Adrenal gland (tissue), 12 donors: ENCODE measurements around the gene GNG11. TPM values are rescaled to one million over a fixed set of nuclear protein-coding genes. Genes with fewer than 3 reads are reported as not detected.

Experiments used
- DNase-seq, 7 donors: peaks; one replicate each; pipeline ENCODE4 v3.0.0-alpha.2; 2019 to 2020
- H3K27ac ChIP-seq, 5 donors: fragments of 200-600 bp; sonication (generic) in 4 of 5; 1 replicate in 3 of 5; 2 replicates in 2 of 5; pipeline versions ENCODE4 v1.5.1 to v1.8.0; 2016 to 2020; ENCODE audit warnings: mild to moderate bottlenecking in 1 of 5
- H3K27me3 ChIP-seq: fragments of 200-600 bp; 2 replicates; pipeline ENCODE4 v1.8.0; 2021
- H3K36me3 ChIP-seq, 2 donors: fragments of 200-600 bp; replicated peaks in 1 of 2; 1 replicate in 1 of 2; 2 replicates in 1 of 2; pipeline versions ENCODE4 v1.5.1 to v1.8.0; 2018 to 2022
- H3K4me1 ChIP-seq, 2 donors: fragments of 200-600 bp; replicated peaks in 1 of 2; 1 replicate in 1 of 2; 2 replicates in 1 of 2; pipeline versions ENCODE4 v1.5.1 to v1.8.0; 2018 to 2021
- H3K4me3 ChIP-seq, 4 donors: fragments of 200-600 bp; sonication (generic) in 3 of 4; one replicate each; pipeline ENCODE4 v1.5.1; 2016 to 2018
- H3K9me3 ChIP-seq, 3 donors: fragments of 200-600 bp; sonication (generic) in 1 of 3; replicated peaks in 1 of 3; 1 replicate in 2 of 3; 2 replicates in 1 of 3; pipeline versions ENCODE4 v1.5.1 to v1.8.0; 2016 to 2021
- POLR2A ChIP-seq, 2 donors: fragments of 450-650 bp; IDR thresholded peaks; one replicate each; pipeline ENCODE4 v1.6.1; 2017; ENCODE audit warnings: antibody characterized with exemption in 2 of 2, mild to moderate bottlenecking in 2 of 2, moderate library complexity in 1 of 2
- WGBS, 4 donors: extraction: QIAGEN DNeasy Blood & Tissue Kit in 2 of 4; methylation state at CpG; one replicate each; pipeline versions ENCODE4 v1.1.5 to v1.1.7; 2013 to 2017; 5-methylcytosine and 5-hydroxymethylcytosine counted together
- intact Hi-C, 2 donors: fragments of 100-400 bp; cut with DNase I; formaldehyde crosslinking; loops; one replicate each; pipeline versions ENCODE4 v1.14.1 to v1.15.0; 2022 to 2023
- polyA plus RNA-seq, 3 donors: library from polyadenylated mRNA; stranded (reverse); fragments of 200-250 nt in 2 of 3; fragments of 350-450 nt in 1 of 3; fragmentation: Illumina TruSeq in 1 of 3; extraction: RNeasy Lipid Tissue Mini Kit (QIAGEN cat#74804) in 1 of 3; gene quantifications; one replicate each; pipeline ENCODE4 v1.2.3, GENCODE V29; 2013 to 2014
- total RNA-seq, 9 donors: library from RNA; depleted of rRNA in 4 of 9; stranded (reverse); fragments of >200 nt in 4 of 9; fragments of 120-200 nt in 1 of 9; fragmentation: NEBNext Ultra II Directional in 1 of 9; extraction: Animal tissue kit (Norgen Biotek cat#: 25700) in 1 of 9; gene quantifications; one replicate each; pipeline versions ENCODE4 v1.1.0 to v1.2.4, GENCODE V29; 2013 to 2023
- TF ChIP-seq, protein P1 (sequence below), 6 experiments: fragments of 450-650 bp in 4 of 6; fragments of 200-600 bp in 2 of 6; sonication (generic) in 1 of 6; IDR thresholded peaks; 1 replicate in 5 of 6; 2 replicates in 1 of 6; pipeline versions ENCODE4 v1.5.1 to v1.8.0; 2016 to 2021; ENCODE audit warnings: antibody characterized with exemption in 6 of 6, mild to moderate bottlenecking in 2 of 6, moderate library complexity in 1 of 6
- donor health status: healthy with polysubstance abuse.
- donor health status: Bipolar disorder and iron deficiency.
- donor health status: DM: yes; HTN: yes; CAD: no.
- donor health status: DM: no; HTN: no; CAD: no.
- donor health status: DM: no; HTN: no; CAD: no.
- donor health status: DM: yes; HTN: yes; CAD: no.

GNG11 gene
- total and polyA plus RNA-seq, 12 donors = 8.3 to 39.0 (median 18.2) TPM

DNA sequence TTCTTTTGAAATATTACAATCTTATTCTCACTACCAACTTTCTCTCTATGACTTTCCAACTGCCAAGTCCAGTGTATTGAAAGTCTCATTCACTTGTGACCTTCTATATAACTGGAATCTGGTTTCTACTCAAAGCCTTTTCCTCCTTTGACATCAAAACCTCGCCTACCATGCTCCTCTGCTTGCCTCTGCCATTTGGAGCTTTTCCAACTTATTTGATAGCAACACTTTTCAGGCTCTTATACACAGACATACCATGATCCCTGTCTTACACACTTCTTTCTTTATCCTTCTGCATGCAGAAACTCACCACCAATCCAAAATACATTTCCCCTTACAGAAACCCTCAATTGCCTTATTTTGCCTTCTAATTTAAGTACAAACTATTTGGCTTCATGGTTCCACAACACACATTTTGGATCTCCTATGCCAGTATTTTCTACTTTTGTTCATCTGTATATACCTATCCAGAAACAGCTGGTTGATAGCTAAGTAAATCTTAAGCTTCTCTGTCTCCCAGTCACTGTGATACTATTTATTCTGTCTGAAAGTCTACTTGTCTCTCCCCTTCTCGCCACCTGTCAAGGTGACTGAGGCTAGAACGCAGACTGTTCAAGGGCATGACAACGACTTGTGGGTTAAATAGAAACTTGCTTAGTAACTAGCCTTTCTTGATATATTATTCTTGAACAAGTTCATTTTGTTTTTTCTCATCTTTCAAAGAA lies 22.4 kb downstream of the GNG11 start:
- Histone ChIP-seq H3K27ac (no peak overlapping the region), H3K4me1 (peaks cover 0 to 10% of the 10 kb centered on the region in 2 donors)
- 45 to 69% (median 54%) methylated on average over 4 of the region's 4 CpGs for WGBS, 4 donors

DNA sequence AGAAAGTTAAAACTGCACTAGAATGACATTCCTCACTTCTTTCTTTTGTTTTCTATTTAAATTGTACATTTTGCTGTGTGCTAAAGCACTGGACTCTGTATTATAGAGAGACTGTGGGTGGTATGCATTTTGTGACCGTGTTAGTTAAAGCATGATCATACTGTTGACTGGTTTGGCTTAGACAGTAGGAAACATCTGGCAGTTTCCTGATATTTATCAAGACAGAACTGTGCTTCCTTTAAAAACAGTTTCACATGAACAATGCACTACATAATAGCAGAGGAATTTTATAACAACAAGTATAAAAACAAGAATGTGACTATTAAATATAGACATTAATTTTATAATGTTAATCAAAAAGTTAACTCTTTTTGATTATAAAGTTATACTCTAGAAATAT lies 23.1 kb downstream of the GNG11 start:
- H3K27ac ChIP-seq = no peak overlapping the region
- no peaks in the 10 kb centered on the region for H3K27me3 ChIP-seq
- TF ChIP-seq, protein P1, sequence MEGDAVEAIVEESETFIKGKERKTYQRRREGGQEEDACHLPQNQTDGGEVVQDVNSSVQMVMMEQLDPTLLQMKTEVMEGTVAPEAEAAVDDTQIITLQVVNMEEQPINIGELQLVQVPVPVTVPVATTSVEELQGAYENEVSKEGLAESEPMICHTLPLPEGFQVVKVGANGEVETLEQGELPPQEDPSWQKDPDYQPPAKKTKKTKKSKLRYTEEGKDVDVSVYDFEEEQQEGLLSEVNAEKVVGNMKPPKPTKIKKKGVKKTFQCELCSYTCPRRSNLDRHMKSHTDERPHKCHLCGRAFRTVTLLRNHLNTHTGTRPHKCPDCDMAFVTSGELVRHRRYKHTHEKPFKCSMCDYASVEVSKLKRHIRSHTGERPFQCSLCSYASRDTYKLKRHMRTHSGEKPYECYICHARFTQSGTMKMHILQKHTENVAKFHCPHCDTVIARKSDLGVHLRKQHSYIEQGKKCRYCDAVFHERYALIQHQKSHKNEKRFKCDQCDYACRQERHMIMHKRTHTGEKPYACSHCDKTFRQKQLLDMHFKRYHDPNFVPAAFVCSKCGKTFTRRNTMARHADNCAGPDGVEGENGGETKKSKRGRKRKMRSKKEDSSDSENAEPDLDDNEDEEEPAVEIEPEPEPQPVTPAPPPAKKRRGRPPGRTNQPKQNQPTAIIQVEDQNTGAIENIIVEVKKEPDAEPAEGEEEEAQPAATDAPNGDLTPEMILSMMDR (IDR thresholded peaks at IDR 0.05) = no peak
- no peak for TF ChIP-seq POLR2A (IDR thresholded peaks at IDR 0.05)
- no peaks in the 10 kb centered on the region for H3K9me3 ChIP-seq
- 37 to 58% (median 45%) methylated on average over 1 of the region's 1 CpG for WGBS, 4 donors
- H3K4me3 ChIP-seq = no peak overlapping the region
- no peak for DNase-seq
- intact Hi-C loops = no loop called here
- H3K36me3 ChIP-seq = no peaks in the 10 kb centered on the region
- peaks cover 4 to 10% of the 10 kb centered on the region in 2 donors for H3K4me1 ChIP-seq

More for the DNA sequence above, 22.4 kb downstream of the GNG11 start:
- DNase-seq = no peak
- no peaks in the 10 kb centered on the region for H3K27me3 ChIP-seq
- H3K9me3 ChIP-seq = no peaks in the 10 kb centered on the region
- intact Hi-C loops = no loop called here
- no peaks in the 10 kb centered on the region for H3K36me3 ChIP-seq
- H3K4me3 ChIP-seq = no peak overlapping the region
- TF ChIP-seq, protein P1 (IDR thresholded peaks at IDR 0.05) = no peak
- TF ChIP-seq POLR2A (IDR thresholded peaks at IDR 0.05) = no peak

DNA sequence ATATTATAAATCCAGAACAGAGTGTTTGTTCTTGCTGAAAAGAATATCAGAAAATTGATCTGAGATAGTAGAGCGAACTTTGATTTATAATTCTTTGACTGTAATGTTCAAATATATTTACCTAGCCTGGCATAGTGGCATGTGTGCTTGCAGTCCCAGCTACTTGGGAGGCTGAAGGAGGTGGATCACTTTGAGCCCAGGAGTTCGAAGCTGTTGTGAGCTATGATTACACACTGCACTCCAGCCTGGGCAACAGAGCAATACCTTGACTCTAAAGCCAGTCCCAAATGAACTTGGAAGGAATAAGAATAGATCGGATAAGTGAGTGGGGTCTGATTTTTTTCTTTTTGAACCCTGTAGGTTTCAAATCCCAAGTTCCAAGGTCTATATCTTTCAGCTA lies 23.5 kb downstream of the GNG11 start:
- peaks cover 6 to 10% of the 10 kb centered on the region in 2 donors for H3K4me1 ChIP-seq
- no peak for TF ChIP-seq POLR2A (IDR thresholded peaks at IDR 0.05)
- TF ChIP-seq, protein P1 (IDR thresholded peaks at IDR 0.05) = no peak
- 26 to 73% (median 41%) methylated on average over 3 of the region's 3 CpGs for WGBS, 4 donors

DNA sequence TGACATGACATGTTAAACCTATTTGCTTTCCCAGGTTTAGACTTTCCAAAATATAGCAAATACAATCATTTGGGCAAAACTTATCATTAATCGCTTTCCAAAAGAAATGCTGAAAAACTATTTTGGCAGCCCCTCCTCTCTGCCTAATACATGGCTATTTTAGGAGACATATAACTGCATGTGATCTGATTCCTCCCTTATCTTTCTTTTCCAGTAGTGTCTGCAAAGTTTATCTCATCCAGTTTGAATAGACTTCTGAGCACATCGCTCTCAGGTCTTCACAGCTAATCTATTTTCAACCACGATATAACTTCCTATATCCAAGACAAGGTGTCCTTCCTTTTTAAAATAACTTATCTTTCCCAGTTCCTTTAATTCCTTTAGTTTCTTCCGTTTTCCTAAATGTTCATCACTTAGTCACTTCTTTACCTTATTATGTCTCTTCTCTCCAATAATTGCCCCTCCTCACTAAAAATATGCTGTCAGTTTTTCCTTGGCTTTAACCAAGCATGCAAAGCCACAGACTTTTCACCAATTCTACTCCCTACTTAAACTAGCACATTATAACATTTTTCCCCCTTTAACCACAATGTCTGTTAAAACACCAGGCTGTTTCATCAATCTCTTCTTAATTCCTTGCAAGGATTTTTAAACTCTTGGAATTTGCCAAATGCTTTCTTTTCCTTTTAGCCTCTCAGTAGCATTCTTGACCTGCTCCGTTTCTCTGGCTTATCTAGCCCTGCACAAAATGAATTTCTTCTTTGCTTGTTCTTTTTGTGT lies 24.4 kb downstream of the GNG11 start:
- no peak for DNase-seq
- Histone ChIP-seq H3K36me3 (no peaks in the 10 kb centered on the region), H3K4me3 (no peak overlapping the region), H3K27me3 (no peaks in the 10 kb centered on the region), H3K9me3 (no peaks in the 10 kb centered on the region), H3K4me1 (peaks cover 6 to 10% of the 10 kb centered on the region in 2 donors), H3K27ac (no peak overlapping the region)
- WGBS, 4 donors = 56 to 67% (median 64%) methylated on average over 5 of the region's 5 CpGs
- no peak for TF ChIP-seq POLR2A (IDR thresholded peaks at IDR 0.05)
- TF ChIP-seq, protein P1 (IDR thresholded peaks at IDR 0.05) = no peak
- intact Hi-C loops = no loop called here

More for the DNA sequence above, 23.5 kb downstream of the GNG11 start:
- Histone ChIP-seq H3K4me3 (no peak overlapping the region), H3K27me3 (no peaks in the 10 kb centered on the region), H3K9me3 (no peaks in the 10 kb centered on the region), H3K36me3 (no peaks in the 10 kb centered on the region), H3K27ac (peak overlapping the region in 1 of 5 donors; percentile 41)
- no peak for DNase-seq
- intact Hi-C loops = no loop called here
